BE2C (cell line): ENCODE data around the gene MALL.
"Not testable (repeated sequence)": the region's sequence is repeated elsewhere in the genome, so short reads cannot be mapped to it uniquely, and the experiment has no call there.

ENCODE experiments used
- DNase-seq: peaks from one replicate; pipeline ENCODE4 v3.0.0-alpha.2; 2020
- H3K27me3 ChIP-seq: fragments of 250-450 bp; sonication (Bioruptor Pico); 2 replicates; pipeline ENCODE4 v1.5.1; 2020; ENCODE audit warnings: mild to moderate bottlenecking
- H3K36me3 ChIP-seq: fragments of 250-450 bp; sonication (Bioruptor Pico); 2 replicates; pipeline ENCODE4 v1.5.1; 2020; ENCODE audit warnings: mild to moderate bottlenecking
- H3K4me1 ChIP-seq: fragments of 250-450 bp; sonication (Bioruptor Pico); 2 replicates; pipeline ENCODE4 v1.5.1; 2020
- H3K4me3 ChIP-seq: 2 replicates; pipeline ENCODE4 v1.5.1; 2011; ENCODE audit warnings: low read depth, low read length
- H3K9me3 ChIP-seq: fragments of 250-450 bp; sonication (Bioruptor Pico); 2 replicates; pipeline ENCODE4 v1.5.1; 2020
- TF ChIP-seq, protein P1 (sequence below): IDR thresholded peaks from 2 replicates; pipeline ENCODE4 v1.5.1; 2012; ENCODE audit warnings: mild to moderate bottlenecking, low read depth, low read length

The MALL gene

DNA sequence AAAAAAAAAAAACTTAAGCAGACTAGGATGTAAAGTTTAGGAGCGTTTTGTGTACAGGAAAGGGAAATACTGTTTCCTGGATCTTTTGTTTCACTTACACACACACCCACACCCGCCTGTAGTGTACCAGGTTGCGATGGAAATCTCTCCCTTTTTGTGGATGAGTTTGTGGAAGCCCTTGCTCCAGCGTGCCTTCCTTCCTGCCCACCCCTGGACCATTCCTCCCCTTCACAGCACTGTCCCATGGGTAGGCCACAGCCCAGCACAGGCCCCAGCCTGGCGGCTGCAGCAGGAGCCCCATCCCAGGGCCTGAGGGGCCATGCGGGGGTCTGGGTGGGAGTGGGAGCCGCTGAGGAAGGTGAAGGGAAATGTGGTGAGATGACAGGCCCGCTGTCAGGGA, 15.1 kb downstream of the MALL start:
- Histone ChIP-seq H3K36me3 (no peaks in the 10 kb centered on the region), H3K4me1 (no peaks in the 10 kb centered on the region), H3K9me3 (no peaks in the 10 kb centered on the region), H3K4me3 (no peak overlapping the region), H3K27me3 (no peaks in the 10 kb centered on the region)
- TF ChIP-seq, protein P1, sequence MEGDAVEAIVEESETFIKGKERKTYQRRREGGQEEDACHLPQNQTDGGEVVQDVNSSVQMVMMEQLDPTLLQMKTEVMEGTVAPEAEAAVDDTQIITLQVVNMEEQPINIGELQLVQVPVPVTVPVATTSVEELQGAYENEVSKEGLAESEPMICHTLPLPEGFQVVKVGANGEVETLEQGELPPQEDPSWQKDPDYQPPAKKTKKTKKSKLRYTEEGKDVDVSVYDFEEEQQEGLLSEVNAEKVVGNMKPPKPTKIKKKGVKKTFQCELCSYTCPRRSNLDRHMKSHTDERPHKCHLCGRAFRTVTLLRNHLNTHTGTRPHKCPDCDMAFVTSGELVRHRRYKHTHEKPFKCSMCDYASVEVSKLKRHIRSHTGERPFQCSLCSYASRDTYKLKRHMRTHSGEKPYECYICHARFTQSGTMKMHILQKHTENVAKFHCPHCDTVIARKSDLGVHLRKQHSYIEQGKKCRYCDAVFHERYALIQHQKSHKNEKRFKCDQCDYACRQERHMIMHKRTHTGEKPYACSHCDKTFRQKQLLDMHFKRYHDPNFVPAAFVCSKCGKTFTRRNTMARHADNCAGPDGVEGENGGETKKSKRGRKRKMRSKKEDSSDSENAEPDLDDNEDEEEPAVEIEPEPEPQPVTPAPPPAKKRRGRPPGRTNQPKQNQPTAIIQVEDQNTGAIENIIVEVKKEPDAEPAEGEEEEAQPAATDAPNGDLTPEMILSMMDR = no peak
- DNase-seq = no peak

DNA sequence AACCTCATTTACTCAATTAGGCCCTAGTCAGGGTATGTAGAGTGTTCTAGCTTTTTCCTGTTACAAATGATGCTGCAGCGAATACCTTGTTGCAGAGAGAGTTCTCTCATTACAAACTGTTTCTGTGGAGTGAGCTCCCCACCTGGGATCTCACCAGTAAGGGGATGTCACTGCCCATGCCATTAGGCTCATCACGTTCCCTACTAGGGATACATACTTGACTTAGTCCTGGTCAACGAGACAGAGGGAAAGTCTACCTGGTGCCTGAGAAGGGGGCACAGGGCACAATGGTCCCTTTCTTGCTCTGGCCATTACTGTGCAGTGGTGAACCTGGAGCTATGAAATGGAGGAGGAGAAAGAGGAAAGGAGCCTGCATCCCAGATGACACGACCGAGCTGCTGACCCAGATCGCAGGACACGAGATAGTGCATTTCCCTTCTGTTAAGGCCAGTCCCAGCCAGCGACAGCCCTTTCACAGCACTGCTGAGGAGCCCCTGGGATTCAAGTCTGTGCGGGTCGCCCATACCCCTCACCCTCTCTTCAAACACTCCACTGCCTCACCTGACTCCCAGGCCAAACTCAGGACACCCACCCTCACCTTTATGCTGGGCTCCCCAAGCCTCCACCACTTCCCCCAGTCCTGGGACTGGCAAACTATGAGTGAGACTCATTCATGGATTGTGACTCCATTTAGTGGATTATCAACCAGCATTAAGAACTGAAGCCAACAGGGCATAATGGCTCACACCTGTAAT, 16.0 kb downstream of the MALL start:
- Histone ChIP-seq H3K9me3 (no peaks in the 10 kb centered on the region), H3K4me1 (no peaks in the 10 kb centered on the region), H3K4me3 (no peak overlapping the region), H3K36me3 (no peaks in the 10 kb centered on the region), H3K27me3 (no peaks in the 10 kb centered on the region)
- no peak for DNase-seq
- TF ChIP-seq, protein P1 = no peak

DNA sequence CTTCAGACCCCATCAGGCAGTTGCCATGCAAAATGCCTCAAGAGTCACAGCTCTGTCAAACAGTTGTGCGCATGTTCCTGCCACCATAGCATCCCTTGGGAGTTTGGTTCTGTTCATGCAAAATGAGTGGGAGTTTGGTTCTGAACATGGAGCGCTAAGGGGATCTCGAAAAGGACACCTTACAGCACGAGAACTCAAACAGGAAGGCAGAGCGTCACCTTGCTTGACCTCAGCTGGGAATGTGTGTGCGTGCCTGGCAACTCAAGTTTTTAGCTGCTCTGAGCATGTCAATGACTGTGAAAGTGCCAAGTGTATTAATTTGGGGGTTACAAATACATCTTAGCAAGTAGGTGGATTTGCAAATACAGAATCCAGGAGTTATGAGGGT, 16.6 kb downstream of the MALL start:
- H3K4me1 ChIP-seq = no peaks in the 10 kb centered on the region
- DNase-seq = no peak

DNA sequence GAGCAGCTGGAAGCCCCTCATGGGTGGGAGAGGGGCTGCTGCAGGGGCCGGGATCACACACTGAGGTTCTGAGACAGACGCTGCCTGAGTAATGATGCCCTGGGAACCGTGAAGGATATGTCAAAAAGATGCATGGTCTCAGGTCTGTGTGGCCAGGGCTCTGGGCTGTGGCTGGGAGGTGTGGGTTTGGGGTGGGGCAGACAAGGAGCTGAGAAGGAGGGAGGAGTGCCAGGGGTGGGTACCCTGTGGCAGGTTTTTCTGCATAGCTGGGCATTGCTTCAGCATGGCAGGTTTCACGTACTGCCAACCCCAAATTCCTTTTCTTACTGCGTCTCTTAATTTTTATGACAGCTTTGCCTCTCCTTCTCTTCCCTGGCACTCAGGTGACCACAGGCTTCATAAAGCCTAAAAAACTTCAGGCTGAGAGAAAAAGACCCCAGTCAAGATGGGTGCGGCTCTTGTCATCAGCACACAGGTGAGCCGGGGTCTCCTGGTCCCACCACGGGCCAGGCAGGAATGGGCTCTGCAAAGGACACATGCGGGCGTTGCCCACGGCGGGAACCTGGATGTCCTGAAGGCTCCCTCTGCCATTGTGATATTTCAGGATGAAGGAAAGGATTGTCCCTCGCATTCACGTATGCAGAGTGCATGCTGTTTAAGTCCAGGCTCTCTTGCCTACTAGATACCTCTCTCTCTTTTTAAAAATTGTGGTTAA, 18.0 kb downstream of the MALL start:
- TF ChIP-seq, protein P1 = no peak
- H3K27me3 ChIP-seq = no peaks in the 10 kb centered on the region
- H3K4me1 ChIP-seq = no peaks in the 10 kb centered on the region
- H3K9me3 ChIP-seq = no peaks in the 10 kb centered on the region
- H3K4me3 ChIP-seq = no peak overlapping the region
- no peak for DNase-seq
- H3K36me3 ChIP-seq = no peaks in the 10 kb centered on the region

More for the DNA sequence above, 16.6 kb downstream of the MALL start:
- H3K9me3 ChIP-seq = no peaks in the 10 kb centered on the region
- H3K27me3 ChIP-seq = no peaks in the 10 kb centered on the region
- TF ChIP-seq, protein P1 = no peak
- H3K36me3 ChIP-seq = no peaks in the 10 kb centered on the region
- no peak overlapping the region for H3K4me3 ChIP-seq

DNA sequence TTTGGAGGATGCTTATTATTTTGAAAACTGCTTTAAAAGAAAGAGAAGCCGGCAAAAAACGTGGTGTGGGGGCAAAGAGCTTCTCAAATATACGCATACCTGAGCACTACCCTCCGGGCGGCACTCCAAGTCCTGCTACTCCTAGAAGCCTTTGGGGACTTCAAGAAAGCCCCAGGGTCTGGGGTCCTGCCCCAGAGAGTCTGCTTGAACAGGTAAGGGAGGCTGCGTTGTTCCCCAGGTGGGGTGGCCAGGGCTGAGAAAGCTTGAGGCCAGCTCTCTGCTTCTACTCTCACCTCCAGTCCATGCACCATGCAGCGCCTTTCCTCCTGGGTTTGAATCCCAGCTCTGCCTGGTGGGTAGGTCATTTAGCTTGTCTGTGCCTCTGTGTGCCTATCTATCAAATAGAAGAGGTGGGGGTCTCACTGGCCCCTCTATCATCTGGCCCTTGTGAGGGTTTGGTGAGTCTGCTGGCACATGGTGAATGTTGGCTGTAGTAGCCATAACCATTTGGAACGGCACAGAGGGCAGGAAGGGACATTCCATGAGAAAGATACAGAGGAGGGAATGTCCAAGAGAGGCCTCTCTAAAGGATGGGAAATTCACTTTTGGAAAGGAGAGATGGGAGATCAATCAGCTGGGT, 19.5 kb downstream of the MALL start:
- Histone ChIP-seq H3K9me3 (no peaks in the 10 kb centered on the region), H3K4me3 (no peak overlapping the region), H3K27me3 (no peaks in the 10 kb centered on the region), H3K4me1 (no peaks in the 10 kb centered on the region), H3K36me3 (no peaks in the 10 kb centered on the region)
- TF ChIP-seq, protein P1 = no peak
- no peak for DNase-seq

DNA sequence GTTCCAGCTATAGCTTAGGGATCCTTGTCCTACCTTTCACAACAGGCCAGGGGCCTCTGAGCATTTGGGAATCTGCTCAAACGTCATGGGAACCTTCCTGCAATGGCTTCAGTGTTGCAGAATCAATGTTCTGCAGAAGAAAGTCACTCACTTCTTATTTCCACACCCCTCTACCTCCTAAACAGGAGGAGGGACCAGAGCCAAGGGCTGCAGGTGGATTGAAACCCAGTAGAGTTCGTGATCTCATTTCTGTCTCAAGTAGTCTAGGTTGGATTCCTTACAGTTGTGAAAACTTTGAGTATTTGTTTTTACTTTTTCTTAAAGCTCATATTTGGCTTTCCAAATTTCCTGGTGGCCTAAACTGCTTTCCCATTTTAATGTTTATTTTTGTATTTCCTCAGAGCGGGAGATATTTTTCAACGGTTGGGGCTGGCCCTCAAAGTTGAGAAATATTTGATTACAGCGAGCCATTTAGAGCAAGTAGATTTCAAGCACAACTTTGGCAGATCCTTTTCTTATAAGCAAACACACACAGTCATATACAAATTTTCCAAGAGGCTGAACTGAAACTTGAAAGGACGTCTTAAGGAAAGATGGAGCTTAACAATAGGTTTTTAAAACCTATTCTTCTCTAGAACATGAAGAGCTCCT, 20.6 kb downstream of the MALL start:
- not testable (repeated sequence) for DNase-seq, H3K4me1 ChIP-seq, H3K36me3 ChIP-seq, H3K4me3 ChIP-seq, H3K9me3 ChIP-seq, H3K27me3 ChIP-seq

DNA sequence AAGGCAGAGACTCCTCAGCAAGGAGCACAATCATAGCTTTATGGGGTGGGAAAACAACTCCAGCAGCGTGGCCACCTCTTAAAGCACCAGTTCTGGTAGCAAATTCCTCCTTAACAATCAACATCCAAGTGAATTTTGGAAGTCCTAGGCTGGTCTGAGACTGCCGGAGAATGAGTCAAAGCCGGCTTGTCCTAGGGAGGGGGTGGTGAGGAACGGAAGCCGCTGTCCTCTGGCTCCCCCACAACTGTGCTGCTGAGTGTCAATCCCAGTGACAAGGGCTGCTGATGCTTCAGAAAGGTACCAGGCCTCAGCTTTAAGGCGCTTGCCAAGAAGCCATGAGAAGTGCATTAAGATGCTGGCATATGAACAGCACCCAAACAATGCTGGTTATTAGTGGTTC, 21.7 kb downstream of the MALL start:
- H3K9me3 ChIP-seq, H3K27me3 ChIP-seq, DNase-seq, H3K4me1 ChIP-seq, H3K4me3 ChIP-seq, H3K36me3 ChIP-seq: not testable (repeated sequence)

DNA sequence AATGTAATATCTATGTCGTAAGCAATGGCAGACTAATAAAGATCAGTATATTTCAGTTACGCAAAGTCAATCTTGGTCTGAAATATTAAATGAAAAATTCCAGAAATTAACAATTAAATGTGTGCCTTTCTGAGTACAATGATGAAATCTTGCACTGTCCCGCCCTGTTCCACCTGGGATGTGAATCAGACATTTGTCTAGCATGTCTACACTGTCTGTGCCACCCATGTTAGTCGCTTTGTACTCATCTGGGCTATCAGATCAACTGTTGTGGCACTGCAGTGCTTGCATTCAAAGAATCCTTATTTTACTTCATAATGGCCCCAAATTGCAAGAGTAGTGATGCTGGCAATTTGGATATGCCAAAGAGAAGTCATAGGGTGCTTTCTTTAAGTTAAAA, 25.5 kb downstream of the MALL start:
- H3K4me3 ChIP-seq, H3K9me3 ChIP-seq, H3K36me3 ChIP-seq, H3K27me3 ChIP-seq, H3K4me1 ChIP-seq, DNase-seq: not testable (repeated sequence)

DNA sequence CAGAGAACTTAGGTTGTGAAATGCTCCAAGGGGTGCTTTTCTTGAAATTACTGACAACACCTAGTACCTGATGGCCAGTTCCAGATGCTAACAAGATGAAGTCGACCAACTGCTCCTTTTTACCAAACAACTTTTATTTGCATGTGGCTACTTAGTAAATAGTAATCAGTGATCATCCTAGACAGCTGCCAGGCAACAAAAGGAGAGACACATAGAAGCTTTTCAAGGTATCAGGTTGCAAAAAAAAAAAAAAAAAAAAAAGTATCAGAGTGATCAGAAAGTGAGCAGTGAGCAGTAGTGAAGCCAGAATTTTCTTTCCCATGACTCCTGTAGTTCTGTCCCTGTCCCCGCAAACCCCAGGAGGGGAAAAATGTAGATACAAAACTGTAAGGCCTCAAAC, 31.9 kb downstream of the MALL start:
- not testable (repeated sequence) for H3K4me3 ChIP-seq, H3K9me3 ChIP-seq, H3K36me3 ChIP-seq, DNase-seq, H3K4me1 ChIP-seq, H3K27me3 ChIP-seq
